HG02571 (cell line): ENCODE results near the gene NPNT.
A peak's percentile ranks its signal among the peaks of the same experiment; 100 is the strongest.
"Not testable (repeated sequence)": the region's sequence is repeated elsewhere in the genome, so short reads cannot be mapped to it uniquely, and the experiment has no call there.

ENCODE experiments used
- ATAC-seq: cut with Tn5 transposase; IDR thresholded peaks from one replicate; pipeline ENCODE4 v1.9.1; 2021; ENCODE audit warnings: mild to moderate bottlenecking, moderate library complexity; ENCODE audit not compliant: unreplicated experiment

NPNT gene, protein sequence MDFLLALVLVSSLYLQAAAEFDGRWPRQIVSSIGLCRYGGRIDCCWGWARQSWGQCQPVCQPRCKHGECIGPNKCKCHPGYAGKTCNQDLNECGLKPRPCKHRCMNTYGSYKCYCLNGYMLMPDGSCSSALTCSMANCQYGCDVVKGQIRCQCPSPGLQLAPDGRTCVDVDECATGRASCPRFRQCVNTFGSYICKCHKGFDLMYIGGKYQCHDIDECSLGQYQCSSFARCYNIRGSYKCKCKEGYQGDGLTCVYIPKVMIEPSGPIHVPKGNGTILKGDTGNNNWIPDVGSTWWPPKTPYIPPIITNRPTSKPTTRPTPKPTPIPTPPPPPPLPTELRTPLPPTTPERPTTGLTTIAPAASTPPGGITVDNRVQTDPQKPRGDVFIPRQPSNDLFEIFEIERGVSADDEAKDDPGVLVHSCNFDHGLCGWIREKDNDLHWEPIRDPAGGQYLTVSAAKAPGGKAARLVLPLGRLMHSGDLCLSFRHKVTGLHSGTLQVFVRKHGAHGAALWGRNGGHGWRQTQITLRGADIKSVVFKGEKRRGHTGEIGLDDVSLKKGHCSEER

DNA sequence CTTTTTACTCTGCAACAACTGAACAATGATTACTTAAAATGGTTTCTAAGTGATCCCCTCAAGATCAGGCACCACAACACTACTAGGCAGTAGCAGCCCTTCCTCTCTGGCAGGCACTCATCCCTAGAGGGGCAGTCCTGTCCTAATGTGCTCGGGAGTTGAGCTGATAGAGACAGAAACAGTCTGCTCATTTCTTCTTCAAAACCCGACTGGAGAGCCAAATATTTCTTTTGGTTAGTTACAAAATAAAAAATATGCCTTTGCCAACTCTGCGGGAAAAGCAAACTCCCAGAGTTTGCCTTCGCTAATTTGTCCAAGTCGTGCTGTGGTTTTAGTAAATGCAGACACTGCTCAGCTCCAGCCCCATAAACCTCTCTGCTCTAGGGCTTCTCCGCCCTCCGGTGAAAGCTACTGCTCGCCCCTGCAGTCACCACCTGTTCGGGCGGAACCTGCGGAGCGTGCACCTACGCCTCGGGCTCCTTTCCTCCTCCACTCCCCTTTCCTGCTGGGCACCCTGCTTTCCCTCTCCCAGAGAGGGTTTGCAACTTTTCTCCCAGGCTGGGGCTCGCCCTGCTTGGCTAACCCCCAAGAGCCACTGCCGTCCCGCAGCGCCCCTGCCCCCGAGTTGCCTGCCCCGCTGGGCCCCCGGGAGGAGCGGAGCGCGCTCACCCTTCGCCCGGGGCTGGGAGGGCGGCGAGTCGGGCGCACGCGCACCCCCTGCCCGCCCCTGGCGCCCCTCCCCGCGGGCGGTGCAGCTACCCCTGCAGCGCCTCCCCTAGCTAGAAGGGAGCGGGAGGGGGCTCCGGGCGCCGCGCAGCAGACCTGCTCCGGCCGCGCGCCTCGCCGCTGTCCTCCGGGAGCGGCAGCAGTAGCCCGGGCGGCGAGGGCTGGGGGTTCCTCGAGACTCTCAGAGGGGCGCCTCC is at the start of gene NPNT:
Gene NPNT, plus strand, starts transcription at position 812 of the 923 bp plus-strand sequence. CDS start 182 bp downstream, outside the sequence.
- no peak for ATAC-seq

DNA sequence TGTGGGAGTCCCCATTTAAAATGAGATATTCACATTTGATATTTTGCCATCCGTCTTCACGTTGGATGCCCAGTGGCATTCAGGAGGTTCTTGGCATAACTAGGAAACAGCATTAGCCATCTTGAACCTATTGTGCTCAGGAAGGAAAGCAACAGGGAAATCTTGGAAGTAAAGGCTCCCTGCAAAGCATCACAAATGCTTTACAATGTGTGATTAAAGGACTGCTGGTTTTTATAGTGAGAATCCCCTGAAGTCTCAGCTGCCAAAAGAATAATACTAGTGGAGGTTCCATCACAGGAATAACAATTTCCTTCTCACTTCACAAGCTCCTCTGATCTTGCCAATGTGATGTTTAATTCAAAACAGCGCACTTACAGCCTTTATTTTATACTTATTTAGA is 49.7 kb upstream of the NPNT start:
- ATAC-seq: no peak

DNA sequence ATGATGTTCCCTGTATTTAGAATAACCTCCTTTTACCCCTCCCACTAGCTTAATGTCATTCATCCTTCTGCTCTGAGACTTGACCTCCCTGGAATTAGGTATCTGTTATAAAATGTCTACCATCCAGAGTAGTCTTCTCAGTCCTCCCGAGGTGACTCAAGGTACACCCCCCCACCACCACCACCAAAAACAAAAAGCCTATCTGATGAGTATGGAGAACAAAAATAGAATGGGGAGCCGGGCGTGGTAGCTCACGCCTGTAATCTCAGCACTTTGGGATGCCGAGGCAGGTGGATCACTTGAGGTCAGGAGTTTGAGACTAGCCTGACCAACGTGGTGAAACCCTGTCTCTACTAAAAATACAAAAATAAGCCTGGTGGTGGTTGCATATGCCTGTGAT is 46.9 kb upstream of the NPNT start:
- not testable (repeated sequence) for ATAC-seq

DNA sequence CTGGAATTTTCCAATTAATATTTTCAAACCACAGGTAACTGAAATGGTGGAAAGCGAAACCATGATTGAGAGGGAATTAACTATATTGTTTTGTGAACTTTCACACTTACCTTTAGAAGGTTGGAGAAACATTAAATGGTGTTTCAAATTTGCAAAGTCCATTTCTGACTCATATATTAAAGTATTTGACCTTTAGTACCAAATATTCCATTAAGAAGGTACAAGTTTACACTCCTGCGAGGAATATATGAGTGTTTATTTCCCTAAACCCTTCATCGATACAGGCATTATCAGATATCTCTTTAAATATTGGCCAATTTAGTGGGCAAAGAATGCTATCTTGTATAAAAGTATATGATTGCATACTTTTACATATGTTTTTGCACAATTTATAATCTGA is 44.1 kb upstream of the NPNT start:
- ATAC-seq: no peak

DNA sequence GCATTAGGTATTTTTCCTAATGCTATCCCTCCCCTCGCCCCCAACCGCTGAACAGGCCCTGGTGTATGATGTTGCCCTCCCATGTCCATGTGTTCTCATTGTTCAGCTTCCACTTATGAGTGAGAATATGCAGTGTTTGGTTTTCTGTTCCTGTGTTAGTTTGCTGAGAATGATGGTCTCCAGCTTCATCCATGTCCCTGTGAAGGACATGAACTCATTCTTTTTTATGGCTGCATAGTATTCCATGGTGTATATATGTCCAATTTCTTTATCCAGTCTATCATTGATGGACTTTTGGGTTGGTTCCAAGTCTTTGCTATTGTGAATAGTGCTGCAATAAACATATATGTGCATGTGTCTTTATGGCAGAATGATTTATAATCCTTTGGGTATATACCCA is 43.0 kb upstream of the NPNT start:
- ATAC-seq: not testable (repeated sequence)

DNA sequence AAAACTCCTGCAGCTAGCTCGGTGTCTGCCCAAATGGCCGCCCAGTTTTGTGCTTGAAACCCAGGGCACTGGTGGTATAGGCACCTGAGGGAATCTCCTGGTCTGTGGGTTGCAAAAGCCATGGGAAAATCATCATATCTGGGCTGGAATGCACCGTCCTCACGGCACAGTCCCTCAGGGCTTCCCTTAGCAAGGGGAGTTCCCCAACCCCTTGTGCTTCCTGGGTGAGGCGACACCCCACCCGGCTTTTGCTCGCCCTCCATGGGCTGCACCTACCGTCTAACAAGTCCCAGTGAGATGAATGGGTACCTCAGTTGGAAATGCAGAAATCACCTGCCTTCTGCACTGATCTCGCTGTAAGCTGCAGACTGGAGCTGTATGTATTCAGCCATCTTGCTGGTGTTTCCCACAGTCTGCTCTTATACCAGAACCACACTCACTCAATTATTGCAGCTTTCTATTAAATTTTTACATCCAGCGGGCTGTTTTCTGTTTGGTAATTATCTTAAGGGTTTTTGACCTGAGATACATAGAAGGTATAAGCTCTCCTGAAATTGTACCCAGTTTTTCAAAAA is 36.7 kb upstream of the NPNT start:
- no peak for ATAC-seq

DNA sequence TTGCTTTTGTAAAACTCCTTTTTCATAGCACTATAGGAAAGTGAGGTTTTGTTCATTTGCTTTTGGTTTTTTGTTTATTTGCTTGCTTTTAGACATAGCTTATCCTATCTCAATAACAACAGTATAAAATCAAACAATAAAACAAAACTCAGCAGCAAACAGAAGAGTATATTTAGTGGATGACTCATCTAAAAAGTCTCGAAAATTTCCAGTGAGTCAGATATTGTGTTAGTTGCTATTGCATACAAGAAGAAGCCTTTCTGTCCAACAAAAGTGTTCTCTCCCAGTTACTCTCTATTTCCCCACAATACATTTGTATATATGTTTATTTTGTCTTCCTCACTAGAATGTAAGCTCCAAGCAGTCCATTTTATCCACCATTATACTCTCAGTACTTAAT is 36.0 kb upstream of the NPNT start:
- ATAC-seq: no peak

DNA sequence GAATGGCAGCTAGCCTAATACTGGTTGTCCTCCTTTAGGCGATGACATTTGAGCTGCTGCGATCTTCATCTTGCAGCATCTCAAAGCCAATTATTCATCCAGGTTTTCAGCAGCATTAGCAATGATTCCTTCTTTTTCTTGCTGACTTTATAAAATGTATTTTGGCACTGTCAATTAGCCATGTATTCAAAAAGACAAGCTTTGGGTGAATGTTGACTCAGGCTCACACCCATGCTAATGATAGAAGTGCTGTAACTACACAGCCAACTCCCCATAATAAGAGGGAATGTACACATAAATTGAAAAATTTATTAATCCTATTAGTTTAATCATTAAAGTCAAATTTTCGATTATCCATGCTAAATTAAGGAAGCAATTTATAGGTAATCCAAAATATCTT is 24.3 kb upstream of the NPNT start:
- ATAC-seq: no peak

DNA sequence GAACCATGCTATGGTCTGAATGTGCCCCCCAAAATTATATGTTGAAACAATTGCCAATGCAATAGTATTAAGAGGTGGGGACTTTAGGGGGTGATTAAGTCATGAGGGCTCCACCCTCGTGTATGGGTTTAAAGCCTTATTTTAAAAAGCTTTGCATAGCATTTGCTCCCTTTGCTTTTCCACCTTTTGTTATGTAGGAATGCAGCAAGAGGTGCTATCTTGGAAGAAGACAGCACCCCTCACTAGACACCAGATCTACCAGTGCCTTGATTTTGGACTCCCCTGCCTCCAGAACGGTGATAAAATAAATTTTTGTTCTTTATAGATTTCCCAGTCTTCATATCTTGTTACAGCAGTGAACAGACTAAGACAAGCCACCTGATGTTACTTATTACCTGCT is 23.3 kb upstream of the NPNT start:
- no peak for ATAC-seq

DNA sequence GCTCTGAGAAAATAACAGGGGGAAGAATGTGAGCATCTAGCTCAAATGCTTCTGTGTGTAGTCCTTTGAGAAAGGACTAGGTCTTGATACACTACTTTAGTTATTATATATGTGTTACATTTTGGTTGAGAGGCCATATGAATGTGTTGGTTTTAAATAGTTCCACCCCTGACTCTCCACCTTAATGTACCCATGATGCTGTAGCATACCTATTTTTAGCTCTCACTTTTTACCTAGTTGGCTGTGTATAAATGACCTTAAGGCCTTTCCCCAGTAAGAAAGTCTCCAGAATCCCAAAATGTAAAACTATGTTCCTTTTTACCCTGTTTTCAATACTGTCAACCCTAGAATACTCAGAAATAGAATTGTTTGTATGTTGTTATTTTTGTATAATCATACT is 20.0 kb upstream of the NPNT start:
- no peak for ATAC-seq

DNA sequence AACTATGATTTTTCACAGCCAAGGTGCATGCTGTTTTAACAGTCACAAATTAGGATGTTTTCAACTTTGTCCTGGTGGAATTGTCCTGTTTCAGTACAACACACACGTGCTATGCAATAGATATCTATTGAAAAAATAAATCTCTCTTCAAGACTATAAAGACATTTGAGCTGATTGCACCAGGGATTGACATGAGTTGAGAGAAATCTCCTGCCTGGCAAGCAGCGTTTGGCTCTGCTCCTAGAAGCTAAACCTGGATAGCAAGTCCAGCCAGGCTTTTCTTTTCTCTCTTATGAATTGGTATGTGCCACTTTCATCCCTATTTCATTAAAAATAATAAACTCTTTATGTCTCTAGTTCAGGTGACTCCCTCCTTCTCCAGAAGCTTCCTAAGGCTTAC is 16.6 kb upstream of the NPNT start:
- no peak for ATAC-seq

DNA sequence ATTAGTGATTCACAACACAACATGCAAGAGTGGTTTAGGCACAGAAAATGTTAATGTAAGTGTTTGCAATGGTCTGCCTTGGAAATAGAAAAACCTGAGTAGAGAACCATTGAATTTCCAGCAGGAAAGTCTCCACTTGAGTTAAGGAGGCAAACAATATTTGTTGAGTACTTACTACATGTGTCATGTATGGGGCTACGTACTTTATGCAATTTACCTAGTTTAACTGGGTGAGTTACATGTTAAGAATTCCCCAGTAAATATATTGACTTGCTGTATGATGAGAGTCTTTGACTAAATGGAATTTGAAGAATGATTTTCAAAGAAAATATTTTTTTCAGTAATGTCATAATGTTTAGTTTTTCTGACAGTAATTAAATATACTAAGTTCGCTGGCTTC is 7.8 kb upstream of the NPNT start:
- ATAC-seq: no peak

DNA sequence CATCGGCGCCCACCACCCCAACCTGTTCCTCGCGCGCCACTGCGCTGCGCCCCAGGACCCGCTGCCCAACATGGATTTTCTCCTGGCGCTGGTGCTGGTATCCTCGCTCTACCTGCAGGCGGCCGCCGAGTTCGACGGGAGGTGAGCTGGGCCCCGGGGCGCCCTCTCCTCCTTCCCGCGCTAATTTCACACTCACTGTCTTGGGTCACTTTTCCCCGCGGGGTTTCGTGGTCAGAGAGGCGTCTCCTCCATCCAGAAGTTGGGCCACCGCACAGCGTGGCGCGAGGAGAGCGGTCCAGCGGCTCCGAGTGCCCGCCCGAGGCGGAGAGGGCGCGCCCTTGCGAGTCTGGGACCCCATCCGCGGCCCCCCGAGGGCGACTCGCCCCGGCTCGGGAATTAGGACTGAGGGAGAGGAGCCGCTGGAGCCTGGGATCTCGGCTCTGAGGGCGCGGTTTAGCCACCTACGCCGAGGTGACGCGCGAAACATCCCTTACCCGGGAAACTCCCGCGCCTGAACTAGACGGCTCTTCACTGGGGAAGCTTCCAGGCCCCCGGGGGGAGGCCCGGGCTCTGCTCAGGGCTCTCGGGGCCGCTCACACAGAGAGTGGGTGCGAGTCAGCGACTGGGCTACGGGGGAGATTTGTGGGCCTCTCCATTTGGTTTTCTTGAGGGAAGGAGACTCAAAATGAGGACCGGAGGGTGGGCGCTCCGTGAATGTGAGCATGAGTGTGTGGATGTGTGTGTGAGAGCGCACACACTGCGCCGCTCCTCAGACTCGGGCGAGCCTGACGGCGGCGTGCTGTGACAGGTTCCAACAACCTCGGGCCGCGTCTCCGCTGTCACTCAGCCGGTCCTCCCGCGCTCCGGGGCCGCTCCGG is 551 bp downstream of the NPNT start:
- peak; percentile 46 for ATAC-seq

DNA sequence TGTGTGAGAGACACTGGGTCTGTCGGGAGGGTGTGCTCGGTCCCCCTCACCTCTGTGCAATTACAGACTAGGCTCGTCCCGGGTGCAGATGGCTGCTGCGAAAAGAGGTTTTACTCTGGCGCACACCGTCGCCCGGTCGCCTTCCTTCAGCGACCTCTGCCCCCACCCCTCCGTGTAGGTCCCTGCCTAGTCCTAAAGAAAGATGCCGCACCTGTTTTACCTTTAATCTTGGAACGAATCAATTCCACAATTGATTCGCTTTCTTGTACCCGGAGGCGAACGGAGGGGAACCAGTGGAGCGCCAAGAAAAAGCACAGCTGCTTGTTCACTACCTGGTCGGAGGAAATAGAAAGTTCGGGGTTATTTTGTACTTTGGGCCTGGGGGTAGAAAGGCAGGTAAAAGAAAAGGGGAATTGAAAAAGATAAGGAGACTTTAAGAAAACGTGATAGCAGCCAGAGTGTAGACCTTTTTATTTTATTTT is 1.2 kb downstream of the NPNT start:
- ATAC-seq: no peak

DNA sequence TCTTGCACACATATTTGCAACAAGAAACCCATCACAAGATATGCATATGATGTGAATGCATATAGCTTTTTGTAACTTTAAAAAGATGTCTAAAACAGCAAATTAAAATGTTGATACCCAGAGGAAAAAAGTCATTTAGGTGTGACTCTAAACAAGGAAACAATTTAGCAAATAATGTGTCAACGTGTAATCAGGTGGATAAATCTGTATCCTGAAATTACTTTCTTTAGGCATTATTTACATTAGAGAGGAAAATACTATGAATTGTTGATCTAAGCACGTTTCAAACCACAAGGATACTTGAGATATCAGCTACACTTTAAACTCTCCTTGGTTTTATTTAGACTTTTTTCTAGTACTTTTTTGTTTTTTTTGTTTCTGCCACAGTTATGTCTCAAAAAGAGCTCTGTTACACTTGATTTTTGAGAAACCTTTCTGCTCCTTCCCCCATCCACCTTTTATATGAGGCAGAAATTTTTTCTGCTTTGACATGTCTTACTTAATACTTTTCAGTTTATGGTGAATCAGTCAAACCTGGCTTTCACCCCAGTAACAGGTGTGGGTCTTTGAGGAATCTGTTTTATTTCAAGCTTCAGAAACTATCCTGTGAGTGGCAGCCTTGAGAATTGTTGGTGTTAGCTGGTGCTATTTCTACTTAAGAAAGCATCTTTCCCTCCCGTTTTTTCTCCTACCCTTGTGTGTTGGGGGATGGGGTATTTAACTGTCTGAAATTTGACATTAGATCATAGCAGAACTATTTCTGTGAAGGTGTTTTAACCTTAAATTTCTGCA is 1.9 kb downstream of the NPNT start:
- ATAC-seq: no peak

DNA sequence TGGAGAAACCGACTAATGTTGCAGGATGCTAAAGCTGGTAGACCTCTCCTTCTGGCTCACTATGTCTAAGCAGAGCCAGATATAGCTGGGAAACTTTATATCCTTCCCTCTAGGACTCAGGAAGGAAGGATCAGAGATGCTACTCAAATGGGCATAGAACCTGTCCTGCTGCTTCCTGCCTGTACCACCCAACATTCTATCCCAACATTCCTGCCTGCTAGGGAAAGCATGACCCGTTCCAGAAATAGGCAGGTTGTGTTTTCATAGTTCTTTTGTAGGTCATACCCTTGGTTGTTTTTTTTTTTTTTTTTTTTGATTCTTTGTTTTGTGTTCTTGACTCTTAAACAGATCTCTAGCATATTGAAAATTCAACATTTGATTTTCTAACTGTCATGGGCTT is 5.3 kb downstream of the NPNT start:
- no peak for ATAC-seq

DNA sequence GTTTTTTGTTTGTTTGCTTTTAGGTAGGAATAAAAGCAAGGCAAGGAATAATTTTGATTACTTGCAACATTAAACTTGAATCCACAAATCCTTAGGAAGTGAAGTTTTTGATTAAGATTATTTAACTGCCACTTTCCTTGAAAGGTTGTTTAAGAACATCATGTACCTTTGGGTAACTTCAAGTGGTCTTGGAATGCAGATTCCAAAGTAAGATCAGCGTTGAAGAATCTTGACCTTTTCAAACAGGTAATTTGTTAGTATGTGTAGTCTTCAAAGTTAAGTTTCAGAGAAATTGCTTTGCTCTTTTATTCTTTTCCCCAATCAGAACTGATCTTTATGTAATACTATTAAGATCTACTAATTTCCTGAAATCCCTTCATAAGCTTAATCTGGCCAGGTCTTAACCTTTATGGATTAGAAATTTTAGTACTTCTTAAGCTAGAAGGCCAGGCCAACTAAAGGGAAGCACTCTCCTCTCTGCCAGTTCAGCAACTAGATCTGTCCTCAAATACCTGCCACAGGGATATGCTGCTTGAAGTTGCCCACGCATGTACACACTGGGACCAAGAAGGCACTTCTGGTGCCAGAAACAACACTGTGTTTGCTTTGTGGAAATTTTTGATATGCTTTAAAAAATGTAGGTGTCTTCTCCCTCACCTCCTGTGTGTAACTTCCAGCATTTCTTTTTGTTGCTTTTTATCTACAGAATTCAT is 7.4 kb downstream of the NPNT start:
- ATAC-seq: no peak

DNA sequence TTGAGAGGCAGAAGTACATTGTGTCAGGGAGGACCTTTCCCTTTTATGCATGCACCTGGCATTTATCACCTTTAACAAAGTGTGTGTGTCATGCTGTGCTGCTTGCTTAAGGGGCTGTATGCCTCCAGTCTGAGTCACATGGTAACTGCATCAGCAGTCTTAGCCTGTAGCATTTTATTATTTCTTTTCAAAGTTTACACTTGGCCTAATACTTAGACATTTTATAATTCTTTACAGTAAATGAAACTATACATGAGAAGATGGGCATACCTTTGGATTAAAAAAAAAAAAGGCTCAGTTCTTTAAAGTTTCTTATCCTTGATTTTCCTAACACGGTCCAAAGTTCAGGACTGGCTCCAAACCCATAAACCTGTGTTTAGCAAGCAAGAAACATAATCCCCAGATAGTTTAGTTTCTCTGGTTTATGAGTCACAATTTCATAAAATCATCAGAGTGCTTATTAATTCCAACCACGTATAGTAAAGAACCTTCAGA is 14.6 kb downstream of the NPNT start:
- no peak for ATAC-seq

DNA sequence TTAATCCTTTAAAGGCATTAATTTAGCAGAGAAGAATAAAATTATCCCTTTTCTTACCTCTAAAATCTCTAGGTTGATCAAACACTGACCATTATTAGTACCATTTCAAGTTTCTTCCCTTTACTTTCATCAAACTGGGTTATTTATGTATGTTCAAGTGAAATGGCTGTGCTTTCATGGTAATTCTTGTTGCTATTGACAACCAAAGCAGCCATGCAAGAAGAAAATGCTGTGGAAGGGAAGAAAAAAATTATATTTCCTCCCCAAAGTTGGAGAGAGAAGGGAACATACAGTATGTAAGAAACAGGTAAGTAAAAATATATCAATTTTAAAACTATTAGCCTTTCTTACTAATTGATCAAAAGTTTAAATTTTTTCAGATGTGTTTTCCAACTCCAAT is 16.2 kb downstream of the NPNT start:
- ATAC-seq: no peak
